GM23338 (cell line): ENCODE data around the gene TNFRSF8. TPM values are rescaled to one million over a fixed set of nuclear protein-coding genes. Genes with fewer than 3 reads are reported as not detected.

Experiments used
- ATAC-seq: fragments of 200-7000 bp; cut with Tn5 transposase; 3 replicates; pipeline ENCODE4 v1.9.1; 2020
- DNase-seq: peaks from one replicate; pipeline ENCODE4 v3.0.0-alpha.2; 2015; ENCODE audit warnings: low spot score
- H2AFZ ChIP-seq: fragments of 200-600 bp; sonication (generic); 2 replicates; pipeline ENCODE4 v1.8.0; 2016; ENCODE audit warnings: antibody characterized with exemption, mild to moderate bottlenecking, moderate library complexity
- H3F3A ChIP-seq: fragments of 200-600 bp; sonication (generic); replicated peaks from 2 replicates; pipeline ENCODE4 v1.8.0; 2017; ENCODE audit warnings: antibody characterized with exemption, mixed run types, low read depth
- H3K27ac ChIP-seq: fragments of 200-600 bp; sonication (generic); 2 replicates; pipeline ENCODE4 v1.6.1; 2016; ENCODE audit warnings: low read depth
- H3K27me3 ChIP-seq: fragments of 200-600 bp; sonication (generic); 2 replicates; pipeline ENCODE4 v1.8.0; 2016; ENCODE audit warnings: mild to moderate bottlenecking, mixed run types, moderate library complexity; ENCODE audit not compliant: insufficient read depth
- H3K36me3 ChIP-seq: fragments of 200-600 bp; sonication (generic); 2 replicates; pipeline ENCODE4 v1.8.0; 2016; ENCODE audit warnings: mild to moderate bottlenecking; ENCODE audit not compliant: insufficient read depth
- H3K4me1 ChIP-seq: fragments of 200-600 bp; sonication (generic); 2 replicates; pipeline ENCODE4 v1.8.0; 2016; ENCODE audit warnings: mild to moderate bottlenecking, moderate library complexity; ENCODE audit not compliant: insufficient read depth
- H3K4me2 ChIP-seq: fragments of 200-600 bp; sonication (generic); 2 replicates; pipeline ENCODE4 v1.7.1; 2017; ENCODE audit warnings: mixed run types
- H3K4me3 ChIP-seq: fragments of 200-600 bp; sonication (generic); 2 replicates; pipeline ENCODE4 v1.6.1; 2016; ENCODE audit warnings: mixed run types
- H3K79me2 ChIP-seq: fragments of 200-600 bp; sonication (generic); replicated peaks from 2 replicates; pipeline ENCODE4 v1.8.0; 2017; ENCODE audit warnings: mild to moderate bottlenecking; ENCODE audit not compliant: insufficient read depth
- H3K9me2 ChIP-seq: fragments of 200-600 bp; sonication (generic); 2 replicates; pipeline ENCODE4 v1.8.0; 2017; ENCODE audit not compliant: insufficient read depth
- H4K20me1 ChIP-seq: fragments of 200-600 bp; sonication (generic); replicated peaks from 2 replicates; pipeline ENCODE4 v1.8.0; 2017; ENCODE audit warnings: mild to moderate bottlenecking; ENCODE audit not compliant: insufficient read depth
- H3K27ac Mint-ChIP-seq: 2 replicates; pipeline ENCODE4 v1.8.0; 2020; ENCODE audit warnings: inconsistent platforms, mild to moderate bottlenecking, moderate library complexity, mixed read lengths
- H3K27me3 Mint-ChIP-seq: 3 replicates; pipeline ENCODE4 v1.8.0; 2022; ENCODE audit warnings: low read depth, mild to moderate bottlenecking, moderate library complexity, mixed read lengths, inconsistent platforms; ENCODE audit not compliant: insufficient read depth, poor library complexity
- H3K36me3 Mint-ChIP-seq: 3 replicates; pipeline ENCODE4 v1.8.0; 2021; ENCODE audit warnings: low read depth, mild to moderate bottlenecking, inconsistent platforms, moderate library complexity, mixed read lengths
- H3K4me1 Mint-ChIP-seq: 3 replicates; pipeline ENCODE4 v1.8.0; 2020; ENCODE audit warnings: mild to moderate bottlenecking, inconsistent platforms, mixed read lengths
- H3K4me3 Mint-ChIP-seq: 3 replicates; pipeline ENCODE4 v1.8.0; 2021; ENCODE audit warnings: moderate library complexity, mild to moderate bottlenecking, inconsistent platforms, mixed read lengths
- H3K9me3 Mint-ChIP-seq: 3 replicates; pipeline ENCODE4 v1.8.0; 2020; ENCODE audit warnings: moderate library complexity, mild to moderate bottlenecking, inconsistent platforms, mixed read lengths
- CREB1 ChIP-seq: fragments of 250-450 bp; sonication (Bioruptor Pico); IDR thresholded peaks from 2 replicates; pipeline ENCODE4 v1.5.0; 2020; ENCODE audit warnings: low read depth, mild to moderate bottlenecking, moderate library complexity
- CTCF ChIP-seq, 2 experiments: fragments of 200-600 bp in 1 of 2; sonication (generic) in 1 of 2; conservative IDR thresholded peaks; 2 replicates each; pipeline versions ENCODE4 v1.5.1 to v1.6.1; 2016 to 2017; ENCODE audit warnings: antibody characterized with exemption in 2 of 2, low read depth in 2 of 2, mild to moderate bottlenecking in 2 of 2, moderate library complexity in 1 of 2
- ETS1 ChIP-seq: IDR thresholded peaks from 2 replicates; pipeline ENCODE4 v1.6.1; 2016; ENCODE audit warnings: antibody characterized with exemption
- EZH2 ChIP-seq: fragments of 200-600 bp; sonication (generic); IDR thresholded peaks from one replicate; pipeline ENCODE4 v1.8.0; 2017; ENCODE audit warnings: antibody characterized with exemption, mild to moderate bottlenecking, low read depth; ENCODE audit not compliant: unreplicated experiment
- EZH2phosphoT487 ChIP-seq: fragments of 200-600 bp; sonication (generic); IDR thresholded peaks from one replicate; pipeline ENCODE4 v1.8.1; 2018; ENCODE audit warnings: antibody characterized with exemption; ENCODE audit not compliant: unreplicated experiment
- JUNB ChIP-seq: IDR thresholded peaks from one replicate; pipeline ENCODE4 v1.6.1; 2016; ENCODE audit warnings: antibody characterized with exemption; ENCODE audit not compliant: unreplicated experiment
- NANOG ChIP-seq: IDR thresholded peaks from 2 replicates; pipeline ENCODE4 v1.6.1; 2016; ENCODE audit warnings: antibody characterized with exemption, borderline replicate concordance
- POLR2AphosphoS5 ChIP-seq: IDR thresholded peaks from 2 replicates; pipeline ENCODE4 v1.6.1; 2016; ENCODE audit warnings: antibody characterized with exemption, low read depth
- REST ChIP-seq: IDR thresholded peaks from one replicate; pipeline ENCODE4 v1.6.1; 2018; ENCODE audit warnings: antibody characterized with exemption; ENCODE audit not compliant: unreplicated experiment
- STAT1 ChIP-seq: IDR thresholded peaks from one replicate; pipeline ENCODE4 v1.6.1; 2016; ENCODE audit warnings: antibody characterized with exemption; ENCODE audit not compliant: unreplicated experiment
- ZNF114 ChIP-seq: fragments of 250-450 bp; sonication (Bioruptor Pico); IDR thresholded peaks from 2 replicates; pipeline ENCODE4 v1.5.0; 2020; ENCODE audit warnings: mild to moderate bottlenecking, moderate library complexity
- ZNF331 ChIP-seq: fragments of 250-450 bp; sonication (Bioruptor Pico); IDR thresholded peaks from 2 replicates; pipeline ENCODE4 v1.5.0; 2020; ENCODE audit warnings: low read depth, mild to moderate bottlenecking, moderate library complexity
- ZNF462 ChIP-seq: fragments of 250-450 bp; sonication (Bioruptor Pico); IDR thresholded peaks from 2 replicates; pipeline ENCODE4 v1.5.0; 2020; ENCODE audit warnings: mild to moderate bottlenecking, moderate library complexity
- polyA plus RNA-seq: library from polyadenylated mRNA; unstranded; fragments of >200 nt; fragmentation: Nextera tagmentation; extraction: Ambion mirVana; gene quantifications from 2 replicates; pipeline ENCODE4 v1.2.1, GENCODE V29; 2016
- total RNA-seq: library from RNA; depleted of rRNA; stranded (reverse); fragments of >200 nt; shearing (Covaris generic); gene quantifications from 2 replicates; pipeline ENCODE4 v1.2.3, GENCODE V29; 2014

TNFRSF8 gene
- total and polyA plus RNA-seq, 2 experiments from 2014 or later = 11.7 to 28.2 TPM

GRCh38 chr1:12080156-12080555 is 17.1 kb downstream of the TNFRSF8 start:
- peaks cover 32% of the 10 kb centered on the region for H3K4me1 Mint-ChIP-seq
- DNase-seq = no peak
- ATAC-seq = no peak
- Histone ChIP-seq H2AFZ (no peak overlapping the region), H3K27me3 (no peaks in the 10 kb centered on the region), H3K79me2 (peaks cover 19% of the 10 kb centered on the region), H3K4me3 (no peak overlapping the region), H4K20me1 (no peaks in the 10 kb centered on the region), H3K4me1 (peaks cover 26% of the 10 kb centered on the region), H3F3A (peaks cover 13% of the 10 kb centered on the region; the same call in 1 of the 2 replicates), H3K36me3 (0 out of 2 replicates have a peak, but pooled peaks cover 4% of the 10 kb centered on the region), H3K4me2 (no peak overlapping the region), H3K27ac (no peak overlapping the region), H3K9me2 (no peaks in the 10 kb centered on the region)
- no peak for TF ChIP-seq EZH2phosphoT487
- no peak for TF ChIP-seq ZNF331 (CRISPR knock-in tag)
- TF ChIP-seq ZNF114 (CRISPR knock-in tag) = no peak
- no peak for TF ChIP-seq JUNB
- TF ChIP-seq ZNF462 = no peak
- no peak for TF ChIP-seq EZH2
- no peak for TF ChIP-seq ETS1
- TF ChIP-seq CREB1 (CRISPR knock-in tag) = no peak
- no peak for TF ChIP-seq NANOG
- TF ChIP-seq REST = no peak
- TF ChIP-seq CTCF (conservative IDR thresholded peaks at IDR 0.05; ENCODE audit: low read depth in 2 of 2) = no peak
- no peak for TF ChIP-seq POLR2AphosphoS5
- no peak for TF ChIP-seq STAT1
- H3K27me3 Mint-ChIP-seq = peaks cover 8% of the 10 kb centered on the region
- H3K4me3 Mint-ChIP-seq = no peak overlapping the region
- H3K27ac Mint-ChIP-seq = no peak overlapping the region
- H3K36me3 Mint-ChIP-seq = peaks cover 41% of the 10 kb centered on the region
- peaks cover 20% of the 10 kb centered on the region for H3K9me3 Mint-ChIP-seq
